Peyer's patch (tissue), 4 donors: ENCODE data around the gene SPATS2.

Experiments used
- POLR2A ChIP-seq, 2 donors: fragments of 450-650 bp; IDR thresholded peaks; one replicate each; pipeline ENCODE4 v1.5.1; 2017; ENCODE audit warnings: antibody characterized with exemption in 2 of 2, mild to moderate bottlenecking in 2 of 2, moderate library complexity in 2 of 2
- TF ChIP-seq, protein P1 (sequence below), 6 experiments: fragments of 450-650 bp in 4 of 6; fragments of 200-600 bp in 2 of 6; sonication (generic) in 1 of 6; IDR thresholded peaks; one replicate each; pipeline ENCODE4 v1.5.1; 2017 to 2019; ENCODE audit warnings: antibody characterized with exemption in 6 of 6, mild to moderate bottlenecking in 3 of 6, moderate library complexity in 1 of 6

DNA sequence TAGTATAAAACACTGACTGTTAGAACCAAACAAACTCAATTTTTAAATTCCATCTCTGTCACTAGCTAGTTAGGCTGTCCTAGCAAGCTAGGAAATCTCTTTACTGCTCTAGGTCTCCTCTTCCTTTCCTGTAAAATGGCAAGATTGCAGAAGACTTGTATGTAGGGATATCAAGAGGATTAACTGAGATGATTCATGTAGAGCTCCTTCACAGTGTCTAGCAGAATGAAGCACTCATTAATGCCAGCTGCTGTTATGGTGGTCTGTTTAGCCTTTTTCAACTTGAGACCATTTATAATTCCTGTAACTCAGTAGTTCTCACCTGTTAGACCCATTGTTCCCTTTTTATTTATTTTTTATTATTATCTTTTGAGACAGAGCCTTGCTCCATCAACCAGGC is 103.7 kb downstream of the SPATS2 start:
- TF ChIP-seq, protein P1, sequence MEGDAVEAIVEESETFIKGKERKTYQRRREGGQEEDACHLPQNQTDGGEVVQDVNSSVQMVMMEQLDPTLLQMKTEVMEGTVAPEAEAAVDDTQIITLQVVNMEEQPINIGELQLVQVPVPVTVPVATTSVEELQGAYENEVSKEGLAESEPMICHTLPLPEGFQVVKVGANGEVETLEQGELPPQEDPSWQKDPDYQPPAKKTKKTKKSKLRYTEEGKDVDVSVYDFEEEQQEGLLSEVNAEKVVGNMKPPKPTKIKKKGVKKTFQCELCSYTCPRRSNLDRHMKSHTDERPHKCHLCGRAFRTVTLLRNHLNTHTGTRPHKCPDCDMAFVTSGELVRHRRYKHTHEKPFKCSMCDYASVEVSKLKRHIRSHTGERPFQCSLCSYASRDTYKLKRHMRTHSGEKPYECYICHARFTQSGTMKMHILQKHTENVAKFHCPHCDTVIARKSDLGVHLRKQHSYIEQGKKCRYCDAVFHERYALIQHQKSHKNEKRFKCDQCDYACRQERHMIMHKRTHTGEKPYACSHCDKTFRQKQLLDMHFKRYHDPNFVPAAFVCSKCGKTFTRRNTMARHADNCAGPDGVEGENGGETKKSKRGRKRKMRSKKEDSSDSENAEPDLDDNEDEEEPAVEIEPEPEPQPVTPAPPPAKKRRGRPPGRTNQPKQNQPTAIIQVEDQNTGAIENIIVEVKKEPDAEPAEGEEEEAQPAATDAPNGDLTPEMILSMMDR (IDR thresholded peaks at IDR 0.05) = no peak
- TF ChIP-seq POLR2A (IDR thresholded peaks at IDR 0.05) = no peak
